Measurements from ENCODE around the gene CELF4.

- TF ChIP-seq CTCF (IDR thresholded peaks at IDR 0.05): no peak
- TF ChIP-seq POLR2A (IDR thresholded peaks at IDR 0.05): no peak
Measured at GRCh38 chr18:37460604-37461003, 105.0 kb downstream of the CELF4 start.

Measured in breast epithelium (tissue), 3 donors.